ENCODE measurements around the gene ADI1. TPM values are rescaled to one million over a fixed set of nuclear protein-coding genes. Genes with fewer than 3 reads are reported as not detected.

Gene ADI1
- total RNA-seq, 2 experiments from 2014 or later = 19.2 to 22.1 TPM

DNA sequence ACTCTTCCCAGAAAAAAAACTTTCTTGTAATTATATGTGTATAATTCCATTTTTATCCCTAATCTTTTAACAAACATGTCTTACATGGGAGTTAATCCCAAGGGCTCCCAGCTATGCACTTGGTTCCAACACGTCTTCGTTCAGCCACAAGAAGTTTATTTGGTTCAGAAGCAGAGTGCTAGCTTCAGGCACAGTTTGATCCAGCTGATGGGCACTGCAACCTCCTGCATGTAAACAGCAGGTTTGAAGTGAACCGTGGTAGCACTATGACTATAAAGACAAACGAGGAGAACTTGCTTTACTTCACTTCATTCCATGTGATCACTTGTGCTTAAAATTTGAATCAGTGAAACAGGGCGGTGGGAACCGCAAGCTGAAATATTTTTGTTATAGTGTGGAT is 45.8 kb upstream of the ADI1 start:
- Histone ChIP-seq H3K9me3 (ENCODE audit: low read length) (no peaks in the 10 kb centered on the region), H3K79me2 (ENCODE audit: insufficient read depth, low read depth, low read length) (peaks cover 6% of the 10 kb centered on the region; the same call in 1 of the 2 replicates), H3K9me2 (ENCODE audit: insufficient read depth, low read length) (no peaks in the 10 kb centered on the region), H3K4me3 (ENCODE audit: low read depth, low read length, poor library complexity, severe bottlenecking) (no peak overlapping the region), H3K27ac (ENCODE audit: low read depth, low read length, poor library complexity, severe bottlenecking) (no peak overlapping the region), H2AFZ (ENCODE audit: low read length) (no peak overlapping the region), H3K4me1 (ENCODE audit: insufficient read depth, low read length, poor library complexity, severe bottlenecking) (peaks cover 38% of the 10 kb centered on the region), H3K36me3 (ENCODE audit: insufficient read depth, low read length) (peaks cover 28% of the 10 kb centered on the region), H3K4me2 (ENCODE audit: low read length) (no peak overlapping the region), H4K20me1 (ENCODE audit: insufficient read depth, low read length) (no peaks in the 10 kb centered on the region)
- intact Hi-C loops (cut with micrococcal nuclease; ENCODE audit: unreplicated experiment) = no loop called here
- TF ChIP-seq EZH2phosphoT487 (IDR thresholded peaks at IDR 0.05; ENCODE audit: borderline replicate concordance, low read depth, low read length) = no peak
- ChIA-PET POLR2A (interaction anchor here (1.1 to 1.7 kb wide), 4 partner anchors 11 to 48 kb away, joined by 3 to 5 read pairs (median 4); no protein-coding TSS in a partner anchor), CTCF (ENCODE audit: unreplicated experiment) (no interaction called here)
- no TSS peak for BruUV-seq (replicated peaks)
- DNase-seq (ENCODE audit: low spot score) = no peak

DNA sequence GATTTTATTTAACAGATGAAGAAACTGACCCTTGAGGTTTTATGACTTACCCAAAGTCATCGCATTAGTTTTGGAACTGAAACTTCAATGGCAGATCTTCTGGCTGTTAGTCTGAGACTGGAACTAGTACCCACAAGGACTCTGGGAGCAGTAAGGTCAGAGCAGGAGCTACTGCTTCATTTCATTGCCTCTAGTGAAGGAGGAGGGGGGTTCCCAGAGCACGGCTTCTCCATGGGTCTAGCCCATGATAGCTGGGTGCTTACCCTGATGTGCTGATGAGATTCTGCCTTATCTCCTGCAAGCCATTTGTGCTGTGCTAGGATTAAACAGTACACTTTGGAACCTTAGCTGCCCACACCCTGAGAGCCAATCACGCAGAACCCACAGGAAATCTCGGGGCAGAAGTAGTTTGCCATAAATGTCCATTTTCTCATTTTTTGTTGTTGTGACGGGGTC is 44.2 kb upstream of the ADI1 start:
- Histone ChIP-seq H3K4me3 (ENCODE audit: low read depth, low read length, poor library complexity, severe bottlenecking) (peak overlapping the region; percentile 20), H3K4me1 (ENCODE audit: insufficient read depth, low read length, poor library complexity, severe bottlenecking) (peaks cover 47% of the 10 kb centered on the region), H3K79me2 (ENCODE audit: insufficient read depth, low read depth, low read length) (peaks cover 9% of the 10 kb centered on the region; the same call in 1 of the 2 replicates), H3K36me3 (ENCODE audit: insufficient read depth, low read length) (peaks cover 31% of the 10 kb centered on the region), H3K27ac (ENCODE audit: low read depth, low read length, poor library complexity, severe bottlenecking) (peak overlapping the region; percentile 71), H3K4me2 (ENCODE audit: low read length) (peak overlapping the region; percentile 69), H4K20me1 (ENCODE audit: insufficient read depth, low read length) (no peaks in the 10 kb centered on the region), H2AFZ (ENCODE audit: low read length) (peak overlapping the region; percentile 23; the same call in 1 of the 2 replicates), H3K9me2 (ENCODE audit: insufficient read depth, low read length) (no peaks in the 10 kb centered on the region), H3K9me3 (ENCODE audit: low read length) (no peaks in the 10 kb centered on the region)
- TF ChIP-seq, protein P1, sequence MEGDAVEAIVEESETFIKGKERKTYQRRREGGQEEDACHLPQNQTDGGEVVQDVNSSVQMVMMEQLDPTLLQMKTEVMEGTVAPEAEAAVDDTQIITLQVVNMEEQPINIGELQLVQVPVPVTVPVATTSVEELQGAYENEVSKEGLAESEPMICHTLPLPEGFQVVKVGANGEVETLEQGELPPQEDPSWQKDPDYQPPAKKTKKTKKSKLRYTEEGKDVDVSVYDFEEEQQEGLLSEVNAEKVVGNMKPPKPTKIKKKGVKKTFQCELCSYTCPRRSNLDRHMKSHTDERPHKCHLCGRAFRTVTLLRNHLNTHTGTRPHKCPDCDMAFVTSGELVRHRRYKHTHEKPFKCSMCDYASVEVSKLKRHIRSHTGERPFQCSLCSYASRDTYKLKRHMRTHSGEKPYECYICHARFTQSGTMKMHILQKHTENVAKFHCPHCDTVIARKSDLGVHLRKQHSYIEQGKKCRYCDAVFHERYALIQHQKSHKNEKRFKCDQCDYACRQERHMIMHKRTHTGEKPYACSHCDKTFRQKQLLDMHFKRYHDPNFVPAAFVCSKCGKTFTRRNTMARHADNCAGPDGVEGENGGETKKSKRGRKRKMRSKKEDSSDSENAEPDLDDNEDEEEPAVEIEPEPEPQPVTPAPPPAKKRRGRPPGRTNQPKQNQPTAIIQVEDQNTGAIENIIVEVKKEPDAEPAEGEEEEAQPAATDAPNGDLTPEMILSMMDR (conservative IDR thresholded peaks at IDR 0.05; ENCODE audit: low read length) = no peak
- no peak for TF ChIP-seq EZH2phosphoT487 (IDR thresholded peaks at IDR 0.05; ENCODE audit: borderline replicate concordance, low read depth, low read length)
- CTCF ChIA-PET (ENCODE audit: unreplicated experiment) = no interaction called here
- intact Hi-C loops (cut with micrococcal nuclease; ENCODE audit: unreplicated experiment) = loop anchor here (5.0 kb wide), 1 partner anchor 411 kb away; no protein-coding TSS in a partner anchor
- POLR2A ChIA-PET = interaction anchor here (0.6 to 2.1 kb wide), 9 partner anchors 10 to 787 kb away, joined by 3 to 12 read pairs (median 4); no protein-coding TSS in a partner anchor
- no TSS peak for BruUV-seq (replicated peaks)
- peak; percentile 22 for DNase-seq (ENCODE audit: low spot score)

DNA sequence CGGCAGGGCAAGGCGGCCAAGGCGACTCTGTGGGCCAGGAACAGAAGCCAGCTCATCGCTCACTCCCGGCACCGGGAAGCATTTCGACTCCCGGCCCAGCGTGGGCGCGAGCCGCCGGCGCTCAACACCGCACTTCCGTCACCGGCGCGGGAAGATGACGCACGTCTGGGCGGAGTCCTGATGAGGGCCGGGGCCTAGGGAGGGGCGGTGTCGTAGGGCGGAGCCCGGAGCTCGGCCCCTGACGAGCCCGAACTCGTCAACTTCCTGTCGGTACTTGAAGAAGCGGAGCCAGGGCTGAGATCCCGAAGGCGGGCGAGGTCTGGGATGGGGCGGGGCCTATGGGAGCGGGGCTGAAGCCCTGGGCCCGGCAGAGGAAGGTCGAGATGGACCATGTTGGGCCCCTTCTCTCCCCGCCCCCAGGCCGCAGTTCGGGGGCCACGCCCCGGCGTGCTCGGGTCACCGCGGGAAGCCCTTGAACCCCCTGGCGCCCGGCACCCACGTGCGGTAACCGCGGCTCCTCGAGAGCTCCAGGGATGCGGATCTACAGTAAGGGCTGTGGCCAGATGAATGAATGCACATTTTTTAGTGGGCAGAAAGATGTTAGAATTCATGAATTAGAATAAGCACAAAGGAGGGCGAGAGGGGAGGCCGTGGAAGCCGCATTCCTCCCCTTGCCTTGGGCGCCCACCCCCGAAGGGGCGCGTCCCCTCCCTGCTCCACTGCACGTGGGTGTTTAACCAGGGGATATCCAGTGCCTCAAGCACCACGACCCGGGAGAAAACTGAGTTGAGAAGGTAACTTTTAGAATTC is 39.1 kb upstream of the ADI1 start, which contains the start of gene RNASEH1:
RNASEH1 (minus strand) TSS at position 129 of the 810 bp plus-strand sequence; CDS start at position 56, 73 bp downstream.
- Histone ChIP-seq H3K4me2 (ENCODE audit: low read length) (peak within 1 kb of the TSS; percentile 97), H3K36me3 (ENCODE audit: insufficient read depth, low read length) (peaks cover 66% of the 10 kb centered on the region), H2AFZ (ENCODE audit: low read length) (peak within 1 kb of the TSS; percentile 69; the same call in 1 of the 2 replicates), H3K9me2 (ENCODE audit: insufficient read depth, low read length) (no peaks in the 10 kb centered on the region), H3K79me2 (ENCODE audit: insufficient read depth, low read depth, low read length) (peaks cover 55% of the 10 kb centered on the region), H3K4me1 (ENCODE audit: insufficient read depth, low read length, poor library complexity, severe bottlenecking) (peaks cover 44% of the 10 kb centered on the region), H3K9me3 (ENCODE audit: low read length) (no peaks in the 10 kb centered on the region), H3K4me3 (ENCODE audit: low read depth, low read length, poor library complexity, severe bottlenecking) (peak within 1 kb of the TSS; percentile 80), H3K27ac (ENCODE audit: low read depth, low read length, poor library complexity, severe bottlenecking) (peak within 1 kb of the TSS; percentile 99), H4K20me1 (ENCODE audit: insufficient read depth, low read length) (peaks cover 11% of the 10 kb centered on the region; the same call in 1 of the 2 replicates)
- ChIA-PET POLR2A (interaction anchor here (0.6 to 2.2 kb wide), 11 partner anchors 12 to 762 kb away, joined by 3 to 19 read pairs (median 5); partner anchors contain the start of genes ADI1 and RPS7), CTCF (ENCODE audit: unreplicated experiment) (interaction anchor here (0.7 kb wide), 1 partner anchor 94 kb away, joined by 3 read pairs; no protein-coding TSS in a partner anchor)
- TSS peak; percentile 89 for BruUV-seq (replicated peaks)
- intact Hi-C loops (cut with micrococcal nuclease; ENCODE audit: unreplicated experiment) = loop anchor here (1.0 to 2.0 kb wide), 4 partner anchors 17 to 93 kb away; partner anchors contain the start of genes ADI1 and RPS7
- DNase-seq (ENCODE audit: low spot score) = peak; percentile 98
- TF ChIP-seq EZH2phosphoT487 (IDR thresholded peaks at IDR 0.05; ENCODE audit: borderline replicate concordance, low read depth, low read length) = no peak
- TF ChIP-seq, protein P1 (conservative IDR thresholded peaks at IDR 0.05; ENCODE audit: low read length) = no peak
